Stomach (tissue), 9 donors: Measurements from ENCODE around the gene PLK5. TPM values are rescaled to one million over a fixed set of nuclear protein-coding genes. Genes with fewer than 3 reads are reported as not detected.

Experiments used
- DNase-seq, 2 donors: peaks; one replicate each; pipeline versions ENCODE4 v3.0.0 to v3.0.0-alpha.2; 2013 to 2019
- H3K27ac ChIP-seq, 5 donors: fragments of 200-600 bp in 4 of 5; sonication (generic) in 4 of 5; one replicate each; pipeline ENCODE4 v1.5.1; 2013 to 2019; ENCODE audit warnings: mild to moderate bottlenecking in 1 of 5, moderate library complexity in 1 of 5
- H3K27me3 ChIP-seq, 3 donors: fragments of 200-600 bp; sonication (generic); one replicate each; pipeline ENCODE4 v1.5.1; 2017 to 2019; ENCODE audit warnings: mixed run types in 1 of 3
- H3K36me3 ChIP-seq, 4 donors: fragments of 200-600 bp; sonication (generic); 1 replicate in 3 of 4; 2 replicates in 1 of 4; pipeline ENCODE4 v1.5.1; 2016 to 2019
- H3K4me1 ChIP-seq, 4 donors: fragments of 200-600 bp; sonication (generic); one replicate each; pipeline ENCODE4 v1.5.1; 2016 to 2019
- H3K4me3 ChIP-seq, 4 donors: fragments of 200-600 bp; sonication (generic) in 3 of 4; one replicate each; pipeline ENCODE4 v1.5.1; 2016 to 2019; ENCODE audit warnings: mild to moderate bottlenecking in 1 of 4
- H3K9me3 ChIP-seq, 4 donors: fragments of 200-600 bp; sonication (generic); one replicate each; pipeline ENCODE4 v1.5.1; 2016 to 2019
- CTCF ChIP-seq, 7 experiments: fragments of 450-650 bp in 4 of 7; fragments of 200-600 bp in 3 of 7; sonication (generic) in 3 of 7; IDR thresholded peaks; one replicate each; pipeline ENCODE4 v1.5.1; 2016 to 2019; ENCODE audit warnings: antibody characterized with exemption in 7 of 7, control low read depth in 2 of 7, mild to moderate bottlenecking in 1 of 7
- EP300 ChIP-seq: sonication (generic); formaldehyde crosslinking; IDR thresholded peaks from one replicate; pipeline ENCODE4 v1.6.1; 2017; ENCODE audit warnings: antibody characterized with exemption
- POLR2A ChIP-seq, 4 donors: fragments of 450-650 bp; IDR thresholded peaks; one replicate each; pipeline ENCODE4 v1.6.1; 2016; ENCODE audit warnings: antibody characterized with exemption in 4 of 4, control low read depth in 2 of 4, mild to moderate bottlenecking in 1 of 4, moderate library complexity in 1 of 4
- POLR2AphosphoS5 ChIP-seq, 3 donors: sonication (generic); formaldehyde crosslinking; IDR thresholded peaks; one replicate each; pipeline ENCODE4 v1.6.1; 2016; ENCODE audit warnings: antibody characterized with exemption in 3 of 3
- WGBS, 5 donors: extraction: QIAGEN DNeasy Blood & Tissue Kit in 3 of 5; methylation state at CpG; one replicate each; pipeline versions ENCODE4 v1.1.5 to v1.1.7; 2013 to 2018; 5-methylcytosine and 5-hydroxymethylcytosine counted together
- intact Hi-C: fragments of 100-400 bp; cut with DNase I; formaldehyde crosslinking; loops from one replicate; pipeline ENCODE4 v1.15.1; 2023; ENCODE audit warnings: low total_unique reads
- polyA plus RNA-seq, 3 donors: library from polyadenylated mRNA; stranded (reverse); fragments of 200-250 nt; gene quantifications; one replicate each; pipeline ENCODE4 v1.2.3, GENCODE V29; 2013
- total RNA-seq, 5 donors: library from RNA; depleted of rRNA; stranded (reverse); fragments of >200 nt; gene quantifications; one replicate each; pipeline versions ENCODE4 v1.1.0 to v1.2.3, GENCODE V29; 2014 to 2016
- donor health status: healthy with polysubstance abuse.
- donor health status: Bipolar disorder and iron deficiency.
- donor health status: healthy.

The PLK5 gene
- total and polyA plus RNA-seq, 8 donors: 0.12 to 0.80 TPM; not detected in 6

GRCh38 chr19:1568320-1569019 lies 44.6 kb downstream of the PLK5 start, which contains the start of gene MEX3D:
TSS of gene MEX3D (minus strand) at chr19:1568325. CDS start at chr19:1568058, 267 bp downstream.
- WGBS, 5 donors: 5 to 33% (median 11%) methylated on average over 14 to 52 of the region's 63 CpGs
- peaks cover 0 to 17% (median 0%) of the 10 kb centered on the region in 3 donors for H3K27me3 ChIP-seq
- intact Hi-C loops: no loop called here

GRCh38 chr19:1569997-1570396 lies 46.1 kb downstream of the PLK5 start:
- no peak for DNase-seq
- H3K4me1 ChIP-seq: peaks cover 11 to 29% (median 23%) of the 10 kb centered on the region in 4 donors
- intact Hi-C loops: no loop called here

More at GRCh38 chr19:1568320-1569019, 44.6 kb downstream of the PLK5 start, which contains the start of gene MEX3D:
- H3K4me1 ChIP-seq: peaks cover 11 to 29% (median 23%) of the 10 kb centered on the region in 4 donors
- H3K36me3 ChIP-seq: no peaks in the 10 kb centered on the region
- no peak for TF ChIP-seq CTCF (IDR thresholded peaks at IDR 0.05)
- TF ChIP-seq EP300: no peak
- no peak for TF ChIP-seq POLR2AphosphoS5 (IDR thresholded peaks at IDR 0.05)
- TF ChIP-seq POLR2A (IDR thresholded peaks at IDR 0.05): no peak
- H3K9me3 ChIP-seq: no peaks in the 10 kb centered on the region
- DNase-seq: peak; percentile 87 to 93
- H3K4me3 ChIP-seq: peak within 1 kb of the TSS; percentile 65 to 76 (median 74)
- peak within 1 kb of the TSS; percentile 86 to 93 (median 87) for H3K27ac ChIP-seq

GRCh38 chr19:1570836-1571235 lies 47.0 kb downstream of the PLK5 start:
- no peak overlapping the region for H3K4me3 ChIP-seq
- H3K36me3 ChIP-seq: no peaks in the 10 kb centered on the region
- TF ChIP-seq POLR2A (IDR thresholded peaks at IDR 0.05): no peak
- TF ChIP-seq EP300: no peak
- TF ChIP-seq POLR2AphosphoS5 (IDR thresholded peaks at IDR 0.05): no peak
- no peak for TF ChIP-seq CTCF (IDR thresholded peaks at IDR 0.05)
- intact Hi-C loops: no loop called here
- H3K4me1 ChIP-seq: peaks cover 10 to 24% (median 20%) of the 10 kb centered on the region in 4 donors
- no peaks in the 10 kb centered on the region for H3K9me3 ChIP-seq
- peaks cover 0 to 17% (median 0%) of the 10 kb centered on the region in 3 donors for H3K27me3 ChIP-seq
- no peak for DNase-seq
- H3K27ac ChIP-seq: no peak overlapping the region
- WGBS, 5 donors: 92 to 98% (median 94%) methylated on average over 12 to 13 of the region's 13 CpGs

More at GRCh38 chr19:1569997-1570396, 46.1 kb downstream of the PLK5 start:
- TF ChIP-seq POLR2AphosphoS5 (IDR thresholded peaks at IDR 0.05): no peak
- TF ChIP-seq EP300: no peak
- TF ChIP-seq POLR2A (IDR thresholded peaks at IDR 0.05): no peak
- no peak for TF ChIP-seq CTCF (IDR thresholded peaks at IDR 0.05)
- 74 to 82% (median 78%) methylated on average over 4 of the region's 4 CpGs for WGBS, 5 donors
- H3K27ac ChIP-seq: no peak overlapping the region
- H3K27me3 ChIP-seq: peaks cover 0 to 17% (median 0%) of the 10 kb centered on the region in 3 donors
- H3K36me3 ChIP-seq: no peaks in the 10 kb centered on the region
- H3K4me3 ChIP-seq: no peak overlapping the region
- no peaks in the 10 kb centered on the region for H3K9me3 ChIP-seq

- no peak for TF ChIP-seq POLR2AphosphoS5 (IDR thresholded peaks at IDR 0.05)
- TF ChIP-seq POLR2A (IDR thresholded peaks at IDR 0.05): no peak
- H3K27me3 ChIP-seq: peaks cover 0 to 15% (median 0%) of the 10 kb centered on the region in 3 donors
- H3K9me3 ChIP-seq: no peaks in the 10 kb centered on the region
- H3K36me3 ChIP-seq: peaks cover 0 to 5% (median 3%) of the 10 kb centered on the region in 4 donors
- peaks cover 5 to 19% (median 15%) of the 10 kb centered on the region in 4 donors for H3K4me1 ChIP-seq
- H3K4me3 ChIP-seq: no peak overlapping the region
- H3K27ac ChIP-seq: no peak overlapping the region
- WGBS, 5 donors: 84 to 94% (median 91%) methylated on average over 12 of the region's 12 CpGs
- DNase-seq: no peak
- intact Hi-C loops: no loop called here
These were observed 47.5 kb downstream of the PLK5 start for GRCh38 chr19:1571358-1571757.
